ENCODE measurements around the gene IL1R2. TPM values are rescaled to one million over a fixed set of nuclear protein-coding genes. Genes with fewer than 3 reads are reported as not detected.

The IL1R2 gene
- total RNA-seq, 1 donor from 2014 or later: 17.0 TPM

GRCh38 chr2:102059151-102059550 is 67.4 kb downstream of the IL1R2 start:
- ATAC-seq (no peak), DNase-seq (no peak)
- TF ChIP-seq CTCF (IDR thresholded peaks at IDR 0.05): no peak
- H3K27me3 ChIP-seq: no peaks in the 10 kb centered on the region
- peaks cover 80% of the 10 kb centered on the region for H3K4me1 ChIP-seq
- H3K9me3 ChIP-seq: no peaks in the 10 kb centered on the region
- H3K36me3 ChIP-seq: no peaks in the 10 kb centered on the region
- intact Hi-C loops (cut with DNase I): no loop called here
- no peak overlapping the region for H3K4me3 ChIP-seq
- peak overlapping the region; percentile 38 for H3K27ac ChIP-seq

- H3K27ac ChIP-seq: peak overlapping the region; percentile 38
- no peaks in the 10 kb centered on the region for H3K27me3 ChIP-seq
- peaks cover 87% of the 10 kb centered on the region for H3K4me1 ChIP-seq
- no peak for ATAC-seq
- no peaks in the 10 kb centered on the region for H3K9me3 ChIP-seq
- no peaks in the 10 kb centered on the region for H3K36me3 ChIP-seq
- intact Hi-C loops (cut with DNase I): no loop called here
- no peak overlapping the region for H3K4me3 ChIP-seq
- no peak for DNase-seq
- no peak for TF ChIP-seq CTCF (IDR thresholded peaks at IDR 0.05)
Measured at GRCh38 chr2:102060047-102060446, 68.3 kb downstream of the IL1R2 start.

GRCh38 chr2:102060792-102061191 is 69.0 kb downstream of the IL1R2 start:
- ATAC-seq (no peak), DNase-seq (no peak)
- no peaks in the 10 kb centered on the region for H3K9me3 ChIP-seq
- intact Hi-C loops (cut with DNase I): no loop called here
- H3K36me3 ChIP-seq: no peaks in the 10 kb centered on the region
- TF ChIP-seq CTCF (IDR thresholded peaks at IDR 0.05): no peak
- H3K27ac ChIP-seq: peak overlapping the region; percentile 98
- no peak overlapping the region for H3K4me3 ChIP-seq
- peaks cover 87% of the 10 kb centered on the region for H3K4me1 ChIP-seq
- no peaks in the 10 kb centered on the region for H3K27me3 ChIP-seq

- DNase-seq: no peak
- intact Hi-C loops (cut with DNase I): no loop called here
- Histone ChIP-seq H3K9me3 (no peaks in the 10 kb centered on the region), H3K27ac (peak overlapping the region; percentile 98), H3K27me3 (no peaks in the 10 kb centered on the region), H3K4me3 (no peak overlapping the region), H3K36me3 (no peaks in the 10 kb centered on the region), H3K4me1 (peaks cover 82% of the 10 kb centered on the region)
- TF ChIP-seq CTCF (IDR thresholded peaks at IDR 0.05): no peak
- ATAC-seq: no peak
Measured at GRCh38 chr2:102061286-102061699, 69.5 kb downstream of the IL1R2 start.

GRCh38 chr2:102061962-102062795 is 70.4 kb downstream of the IL1R2 start:
- Histone ChIP-seq H3K9me3 (no peaks in the 10 kb centered on the region), H3K36me3 (no peaks in the 10 kb centered on the region), H3K4me1 (peaks cover 74% of the 10 kb centered on the region), H3K4me3 (no peak overlapping the region), H3K27ac (peak overlapping the region; percentile 98), H3K27me3 (no peaks in the 10 kb centered on the region)
- no peak for TF ChIP-seq CTCF (IDR thresholded peaks at IDR 0.05)
- intact Hi-C loops (cut with DNase I): no loop called here
- ATAC-seq (no peak), DNase-seq (no peak)
